ENCODE data around the gene SLX4. TPM values are rescaled to one million over a fixed set of nuclear protein-coding genes. Genes with fewer than 3 reads are reported as not detected.

The SLX4 gene
- total and polyA plus RNA-seq, 2 experiments from 2014 or later, result 1.9 to 2.3 TPM

DNA sequence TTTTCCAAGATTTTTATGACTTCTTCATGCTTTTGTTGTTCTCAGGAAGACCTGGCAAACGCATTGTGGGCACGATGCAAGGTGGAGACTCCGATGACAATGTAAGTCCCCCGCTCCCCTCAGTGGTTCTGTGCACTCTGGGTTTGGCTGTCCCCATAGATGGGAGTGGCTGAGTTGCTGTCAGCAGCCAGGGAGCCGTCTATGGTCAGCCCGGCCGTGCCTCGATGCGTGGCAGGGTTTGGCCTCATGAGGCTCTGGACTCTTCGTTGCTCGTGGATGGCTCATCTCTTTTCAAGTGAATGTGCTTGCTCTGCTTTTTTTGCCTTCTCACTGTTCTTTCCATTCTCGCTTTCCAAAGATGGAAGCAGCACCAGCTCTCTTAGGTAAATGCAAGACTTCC, 78.7 kb downstream of the SLX4 start:
- no peak overlapping the region for H3K4me2 ChIP-seq (ENCODE audit: unreplicated experiment)
- no peak overlapping the region for H3K27ac ChIP-seq
- no peaks in the 10 kb centered on the region for H3K9me2 ChIP-seq (ENCODE audit: insufficient read depth)
- TF ChIP-seq EZH2 (IDR thresholded peaks at IDR 0.05; ENCODE audit: insufficient read depth, poor library complexity, severe bottlenecking) (no peak), EZH2phosphoT487 (IDR thresholded peaks at IDR 0.05; ENCODE audit: insufficient read depth, low read depth) (no peak)
- H2AFZ ChIP-seq, result no peak overlapping the region
- H3K9me3 ChIP-seq (ENCODE audit: low read depth), result no peaks in the 10 kb centered on the region
- H3K4me1 ChIP-seq (ENCODE audit: insufficient read depth), result peaks cover 7% of the 10 kb centered on the region; the same call in 1 of the 2 replicates
- WGBS, 2 experiments (ENCODE audit: low coverage in 1 of 2, low lambda C conversion rate in 2 of 2, missing lambda C conversion rate in 2 of 2), result 97 to 99% methylated on average over 12 of the region's 12 CpGs
- in situ Hi-C loops (cut with MboI), result no loop called here
- H3K36me3 ChIP-seq (ENCODE audit: low read depth), result peaks cover 7% of the 10 kb centered on the region; the same call in 1 of the 2 replicates
- 0 out of 2 replicates have a peak, but pooled peaks cover 4% of the 10 kb centered on the region for H3F3A ChIP-seq (ENCODE audit: insufficient read depth)
- no peaks in the 10 kb centered on the region for H4K20me1 ChIP-seq (ENCODE audit: insufficient read depth)
- no peak overlapping the region for H3K4me3 ChIP-seq
- no peaks in the 10 kb centered on the region for H3K27me3 ChIP-seq (replicated peaks; ENCODE audit: insufficient read depth)
- H3K9ac ChIP-seq, result no peak overlapping the region
- no peak for DNase-seq
- no peaks in the 10 kb centered on the region for H3K79me2 ChIP-seq (ENCODE audit: insufficient read depth)

Other genes starting within 250 kb of the SLX4 start
- 7.5 and 10.7 TPM in 2 replicates for gene ZSCAN32, start 210.6 kb downstream of the SLX4 start, total RNA-seq (2014; rRNA removed; shearing (Covaris generic))
- 8.0 and 8.1 TPM in 2 replicates for gene ZSCAN32, start 210.6 kb downstream of the SLX4 start, polyA plus RNA-seq (2016; fragmentation: Nextera tagmentation; extraction: Ambion mirVana)
- gene ZNF174, start 210.4 kb downstream of the SLX4 start, total RNA-seq (2014; rRNA removed; shearing (Covaris generic)), result 7.1 and 10.4 TPM in 2 replicates
- 8.2 and 9.1 TPM in 2 replicates for gene ZNF174, start 210.4 kb downstream of the SLX4 start, polyA plus RNA-seq (2016; fragmentation: Nextera tagmentation; extraction: Ambion mirVana)
- gene ZNF597, start 168.1 kb downstream of the SLX4 start, total RNA-seq (2014; rRNA removed; shearing (Covaris generic)), result 3.2 TPM in 2 replicates
- gene ZNF597, start 168.1 kb downstream of the SLX4 start, polyA plus RNA-seq (2016; fragmentation: Nextera tagmentation; extraction: Ambion mirVana), result 1.8 and 2.2 TPM in 2 replicates
- 11.2 and 14.4 TPM in 2 replicates for gene NAA60, start 167.9 kb downstream of the SLX4 start, total RNA-seq (2014; rRNA removed; shearing (Covaris generic))
- 49.4 and 51.3 TPM in 2 replicates for gene NAA60, start 167.9 kb downstream of the SLX4 start, polyA plus RNA-seq (2016; fragmentation: Nextera tagmentation; extraction: Ambion mirVana)
- gene C16orf90, start 116.1 kb downstream of the SLX4 start, total RNA-seq (2014; rRNA removed; shearing (Covaris generic)), result not detected in 2 replicates
- not detected in 2 replicates for gene C16orf90, start 116.1 kb downstream of the SLX4 start, polyA plus RNA-seq (2016; fragmentation: Nextera tagmentation; extraction: Ambion mirVana)
- 19.3 and 28.5 TPM in 2 replicates for gene CLUAP1, start 110.6 kb downstream of the SLX4 start, total RNA-seq (2014; rRNA removed; shearing (Covaris generic))
- gene CLUAP1, start 110.6 kb downstream of the SLX4 start, polyA plus RNA-seq (2016; fragmentation: Nextera tagmentation; extraction: Ambion mirVana), result 33.3 and 37.8 TPM in 2 replicates
- gene NLRC3, start 34.2 kb downstream of the SLX4 start, total RNA-seq (2014; rRNA removed; shearing (Covaris generic)), result not detected in 2 replicates
- gene NLRC3, start 34.2 kb downstream of the SLX4 start, polyA plus RNA-seq (2016; fragmentation: Nextera tagmentation; extraction: Ambion mirVana), result 0.11 and 0.22 TPM in 2 replicates
- gene DNASE1, start 43.1 kb upstream of the SLX4 start, total RNA-seq (2014; rRNA removed; shearing (Covaris generic)), result 4.3 and 6.7 TPM in 2 replicates
- 3.4 and 4.2 TPM in 2 replicates for gene DNASE1, start 43.1 kb upstream of the SLX4 start, polyA plus RNA-seq (2016; fragmentation: Nextera tagmentation; extraction: Ambion mirVana)
- gene TRAP1, start 105.9 kb upstream of the SLX4 start, total RNA-seq (2014; rRNA removed; shearing (Covaris generic)), result 59.8 and 73.4 TPM in 2 replicates
- gene TRAP1, start 105.9 kb upstream of the SLX4 start, polyA plus RNA-seq (2016; fragmentation: Nextera tagmentation; extraction: Ambion mirVana), result 56.6 and 57.4 TPM in 2 replicates

All from GM23248 (cell line).